ENCODE data around the gene USP4.

The USP4 gene

DNA sequence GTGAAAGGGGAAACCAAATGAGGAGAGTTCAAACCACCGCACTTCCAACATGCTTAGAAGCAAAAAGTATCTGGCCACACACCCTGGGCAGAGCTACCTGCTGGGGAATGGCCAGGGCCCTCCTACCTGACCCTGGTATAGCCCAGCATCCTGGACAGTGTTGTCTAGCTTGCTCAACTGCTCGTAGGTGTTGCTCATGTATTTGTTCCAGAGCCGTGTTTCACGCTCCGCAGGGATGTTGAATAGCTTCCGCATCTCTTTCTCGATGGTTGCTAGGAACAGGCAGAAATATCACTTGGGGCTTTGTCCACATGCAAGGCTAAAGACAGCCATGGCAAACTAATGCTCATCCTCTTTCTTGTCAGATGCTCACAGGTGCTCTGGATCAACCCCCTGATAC, 15.1 kb downstream of the USP4 start:
- Histone ChIP-seq H3K27ac (ENCODE audit: extremely low read depth, low read depth, low read length) (no peak overlapping the region), H3K4me1 (ENCODE audit: control insufficient read depth, insufficient read depth, low read length) (no peaks in the 10 kb centered on the region), H3K4me3 (ENCODE audit: low read depth, low read length) (no peak overlapping the region), H3K36me3 (ENCODE audit: control insufficient read depth in 2 of 2, insufficient read depth in 1 of 2, low read length in 2 of 2) (peaks cover 10 to 78% of the 10 kb centered on the region in 2 experiments; a peak in 2 of 3 replicates), H3K9me3 (ENCODE audit: control insufficient read depth, insufficient read depth, low read depth, low read length) (no peaks in the 10 kb centered on the region)
- ChIA-PET CTCF (interaction anchor here (0.6 kb wide), 1 partner anchor 301 kb away, joined by 3 read pairs; no protein-coding TSS in a partner anchor), POLR2A (no interaction called here)
- no peak for TF ChIP-seq ZNF510 (tag by site-specific recombination; IDR thresholded peaks at IDR 0.05; ENCODE audit: insufficient replicate concordance)
- TF ChIP-seq, protein P1, sequence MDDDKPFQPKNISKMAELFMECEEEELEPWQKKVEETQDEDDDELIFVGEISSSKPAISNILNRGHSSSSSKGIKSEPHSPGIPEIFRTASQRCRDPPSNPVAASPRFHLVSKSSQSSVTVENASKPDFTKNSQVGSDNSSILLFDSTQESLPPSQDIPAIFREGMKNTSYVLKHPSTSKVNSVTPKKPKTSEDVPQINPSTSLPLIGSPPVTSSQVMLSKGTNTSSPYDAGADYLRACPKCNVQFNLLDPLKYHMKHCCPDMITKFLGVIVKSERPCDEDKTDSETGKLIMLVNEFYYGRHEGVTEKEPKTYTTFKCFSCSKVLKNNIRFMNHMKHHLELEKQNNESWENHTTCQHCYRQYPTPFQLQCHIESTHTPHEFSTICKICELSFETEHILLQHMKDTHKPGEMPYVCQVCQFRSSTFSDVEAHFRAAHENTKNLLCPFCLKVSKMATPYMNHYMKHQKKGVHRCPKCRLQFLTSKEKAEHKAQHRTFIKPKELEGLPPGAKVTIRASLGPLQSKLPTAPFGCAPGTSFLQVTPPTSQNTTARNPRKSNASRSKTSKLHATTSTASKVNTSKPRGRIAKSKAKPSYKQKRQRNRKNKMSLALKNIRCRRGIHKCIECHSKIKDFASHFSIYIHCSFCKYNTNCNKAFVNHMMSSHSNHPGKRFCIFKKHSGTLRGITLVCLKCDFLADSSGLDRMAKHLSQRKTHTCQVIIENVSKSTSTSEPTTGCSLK (tag by site-specific recombination; IDR thresholded peaks at IDR 0.05): no peak
- TF ChIP-seq ZNF248 (tag by site-specific recombination; IDR thresholded peaks at IDR 0.05): no peak
- TF ChIP-seq, protein P2, sequence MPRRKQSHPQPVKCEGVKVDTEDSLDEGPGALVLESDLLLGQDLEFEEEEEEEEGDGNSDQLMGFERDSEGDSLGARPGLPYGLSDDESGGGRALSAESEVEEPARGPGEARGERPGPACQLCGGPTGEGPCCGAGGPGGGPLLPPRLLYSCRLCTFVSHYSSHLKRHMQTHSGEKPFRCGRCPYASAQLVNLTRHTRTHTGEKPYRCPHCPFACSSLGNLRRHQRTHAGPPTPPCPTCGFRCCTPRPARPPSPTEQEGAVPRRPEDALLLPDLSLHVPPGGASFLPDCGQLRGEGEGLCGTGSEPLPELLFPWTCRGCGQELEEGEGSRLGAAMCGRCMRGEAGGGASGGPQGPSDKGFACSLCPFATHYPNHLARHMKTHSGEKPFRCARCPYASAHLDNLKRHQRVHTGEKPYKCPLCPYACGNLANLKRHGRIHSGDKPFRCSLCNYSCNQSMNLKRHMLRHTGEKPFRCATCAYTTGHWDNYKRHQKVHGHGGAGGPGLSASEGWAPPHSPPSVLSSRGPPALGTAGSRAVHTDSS (tag by site-specific recombination; IDR thresholded peaks at IDR 0.05): no peak

DNA sequence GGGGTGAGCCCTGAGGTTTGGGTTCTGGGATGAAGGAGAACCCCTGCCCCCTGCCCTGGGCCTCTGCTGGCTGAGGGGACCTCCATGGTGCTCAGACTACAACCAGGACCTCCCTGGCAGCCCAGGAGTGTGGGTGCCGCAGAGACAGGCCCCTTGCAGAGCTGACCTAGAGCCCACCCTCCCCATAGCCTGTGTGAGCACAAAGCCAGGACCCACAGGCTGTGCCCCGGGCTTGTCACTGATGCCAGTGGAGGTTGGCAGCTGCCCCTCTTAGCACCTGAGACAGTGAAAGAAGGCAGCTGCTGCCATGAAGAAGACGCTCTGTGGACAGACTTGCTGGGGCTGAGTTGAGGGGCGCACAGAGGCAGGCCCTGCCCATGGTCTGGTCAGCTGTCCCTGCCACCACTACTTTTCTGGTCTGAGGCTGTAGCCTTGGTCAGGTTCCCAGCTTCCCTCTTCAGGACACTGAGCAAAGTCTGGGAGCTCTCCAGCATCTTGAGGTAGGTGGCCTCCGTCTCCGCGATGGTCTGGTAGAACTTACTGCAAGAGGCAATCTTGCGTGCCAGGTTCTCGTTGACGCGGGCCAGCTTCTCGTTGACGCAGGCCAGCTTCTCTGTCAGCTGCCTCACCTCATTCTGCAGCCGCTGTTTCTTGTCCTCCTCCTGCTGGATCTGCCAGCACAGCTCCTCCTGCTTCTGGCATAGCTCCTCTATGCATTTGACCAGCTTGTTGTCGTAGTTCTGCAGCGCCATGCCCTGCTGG, 23.0 kb downstream of the USP4 start:
- H3K36me3 ChIP-seq (ENCODE audit: control insufficient read depth in 2 of 2, insufficient read depth in 1 of 2, low read length in 2 of 2): peaks cover 3 to 54% of the 10 kb centered on the region in 2 experiments; a peak in 2 of 3 replicates
- ChIA-PET CTCF (interaction anchor here (0.6 kb wide), 1 partner anchor 210 kb away, joined by 4 read pairs; no protein-coding TSS in a partner anchor), POLR2A (no interaction called here)
- H3K27ac ChIP-seq (ENCODE audit: extremely low read depth, low read depth, low read length): no peak overlapping the region
- H3K9me3 ChIP-seq (ENCODE audit: control insufficient read depth, insufficient read depth, low read depth, low read length): no peaks in the 10 kb centered on the region
- no peak overlapping the region for H3K4me3 ChIP-seq (ENCODE audit: low read depth, low read length)
- no peaks in the 10 kb centered on the region for H3K4me1 ChIP-seq (ENCODE audit: control insufficient read depth, insufficient read depth, low read length)
- TF ChIP-seq, protein P3, sequence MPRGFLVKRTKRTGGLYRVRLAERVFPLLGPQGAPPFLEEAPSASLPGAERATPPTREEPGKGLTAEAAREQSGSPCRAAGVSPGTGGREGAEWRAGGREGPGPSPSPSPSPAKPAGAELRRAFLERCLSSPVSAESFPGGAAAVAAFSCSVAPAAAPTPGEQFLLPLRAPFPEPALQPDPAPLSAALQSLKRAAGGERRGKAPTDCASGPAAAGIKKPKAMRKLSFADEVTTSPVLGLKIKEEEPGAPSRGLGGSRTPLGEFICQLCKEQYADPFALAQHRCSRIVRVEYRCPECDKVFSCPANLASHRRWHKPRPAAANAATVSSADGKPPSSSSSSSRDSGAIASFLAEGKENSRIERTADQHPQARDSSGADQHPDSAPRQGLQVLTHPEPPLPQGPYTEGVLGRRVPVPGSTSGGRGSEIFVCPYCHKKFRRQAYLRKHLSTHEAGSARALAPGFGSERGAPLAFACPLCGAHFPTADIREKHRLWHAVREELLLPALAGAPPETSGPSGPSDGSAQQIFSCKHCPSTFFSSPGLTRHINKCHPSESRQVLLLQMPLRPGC (tag by site-specific recombination; IDR thresholded peaks at IDR 0.05): no peak
- TF ChIP-seq, protein P4, sequence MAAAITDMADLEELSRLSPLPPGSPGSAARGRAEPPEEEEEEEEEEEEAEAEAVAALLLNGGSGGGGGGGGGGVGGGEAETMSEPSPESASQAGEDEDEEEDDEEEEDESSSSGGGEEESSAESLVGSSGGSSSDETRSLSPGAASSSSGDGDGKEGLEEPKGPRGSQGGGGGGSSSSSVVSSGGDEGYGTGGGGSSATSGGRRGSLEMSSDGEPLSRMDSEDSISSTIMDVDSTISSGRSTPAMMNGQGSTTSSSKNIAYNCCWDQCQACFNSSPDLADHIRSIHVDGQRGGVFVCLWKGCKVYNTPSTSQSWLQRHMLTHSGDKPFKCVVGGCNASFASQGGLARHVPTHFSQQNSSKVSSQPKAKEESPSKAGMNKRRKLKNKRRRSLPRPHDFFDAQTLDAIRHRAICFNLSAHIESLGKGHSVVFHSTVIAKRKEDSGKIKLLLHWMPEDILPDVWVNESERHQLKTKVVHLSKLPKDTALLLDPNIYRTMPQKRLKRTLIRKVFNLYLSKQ (tag by site-specific recombination; IDR thresholded peaks at IDR 0.05; ENCODE audit: borderline replicate concordance): no peak
- TF ChIP-seq, protein P5, sequence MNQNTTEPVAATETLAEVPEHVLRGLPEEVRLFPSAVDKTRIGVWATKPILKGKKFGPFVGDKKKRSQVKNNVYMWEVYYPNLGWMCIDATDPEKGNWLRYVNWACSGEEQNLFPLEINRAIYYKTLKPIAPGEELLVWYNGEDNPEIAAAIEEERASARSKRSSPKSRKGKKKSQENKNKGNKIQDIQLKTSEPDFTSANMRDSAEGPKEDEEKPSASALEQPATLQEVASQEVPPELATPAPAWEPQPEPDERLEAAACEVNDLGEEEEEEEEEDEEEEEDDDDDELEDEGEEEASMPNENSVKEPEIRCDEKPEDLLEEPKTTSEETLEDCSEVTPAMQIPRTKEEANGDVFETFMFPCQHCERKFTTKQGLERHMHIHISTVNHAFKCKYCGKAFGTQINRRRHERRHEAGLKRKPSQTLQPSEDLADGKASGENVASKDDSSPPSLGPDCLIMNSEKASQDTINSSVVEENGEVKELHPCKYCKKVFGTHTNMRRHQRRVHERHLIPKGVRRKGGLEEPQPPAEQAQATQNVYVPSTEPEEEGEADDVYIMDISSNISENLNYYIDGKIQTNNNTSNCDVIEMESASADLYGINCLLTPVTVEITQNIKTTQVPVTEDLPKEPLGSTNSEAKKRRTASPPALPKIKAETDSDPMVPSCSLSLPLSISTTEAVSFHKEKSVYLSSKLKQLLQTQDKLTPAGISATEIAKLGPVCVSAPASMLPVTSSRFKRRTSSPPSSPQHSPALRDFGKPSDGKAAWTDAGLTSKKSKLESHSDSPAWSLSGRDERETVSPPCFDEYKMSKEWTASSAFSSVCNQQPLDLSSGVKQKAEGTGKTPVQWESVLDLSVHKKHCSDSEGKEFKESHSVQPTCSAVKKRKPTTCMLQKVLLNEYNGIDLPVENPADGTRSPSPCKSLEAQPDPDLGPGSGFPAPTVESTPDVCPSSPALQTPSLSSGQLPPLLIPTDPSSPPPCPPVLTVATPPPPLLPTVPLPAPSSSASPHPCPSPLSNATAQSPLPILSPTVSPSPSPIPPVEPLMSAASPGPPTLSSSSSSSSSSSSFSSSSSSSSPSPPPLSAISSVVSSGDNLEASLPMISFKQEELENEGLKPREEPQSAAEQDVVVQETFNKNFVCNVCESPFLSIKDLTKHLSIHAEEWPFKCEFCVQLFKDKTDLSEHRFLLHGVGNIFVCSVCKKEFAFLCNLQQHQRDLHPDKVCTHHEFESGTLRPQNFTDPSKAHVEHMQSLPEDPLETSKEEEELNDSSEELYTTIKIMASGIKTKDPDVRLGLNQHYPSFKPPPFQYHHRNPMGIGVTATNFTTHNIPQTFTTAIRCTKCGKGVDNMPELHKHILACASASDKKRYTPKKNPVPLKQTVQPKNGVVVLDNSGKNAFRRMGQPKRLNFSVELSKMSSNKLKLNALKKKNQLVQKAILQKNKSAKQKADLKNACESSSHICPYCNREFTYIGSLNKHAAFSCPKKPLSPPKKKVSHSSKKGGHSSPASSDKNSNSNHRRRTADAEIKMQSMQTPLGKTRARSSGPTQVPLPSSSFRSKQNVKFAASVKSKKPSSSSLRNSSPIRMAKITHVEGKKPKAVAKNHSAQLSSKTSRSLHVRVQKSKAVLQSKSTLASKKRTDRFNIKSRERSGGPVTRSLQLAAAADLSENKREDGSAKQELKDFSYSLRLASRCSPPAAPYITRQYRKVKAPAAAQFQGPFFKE (tag by site-specific recombination; IDR thresholded peaks at IDR 0.05; ENCODE audit: borderline replicate concordance): no peak
- TF ChIP-seq OVOL3 (tag by site-specific recombination; IDR thresholded peaks at IDR 0.05) (no peak), ZNF792 (tag by site-specific recombination; IDR thresholded peaks at IDR 0.05) (no peak), RBAK (tag by site-specific recombination; IDR thresholded peaks at IDR 0.05) (no peak), ZNF529 (tag by site-specific recombination; IDR thresholded peaks at IDR 0.05; ENCODE audit: insufficient replicate concordance) (no peak), ZNF19 (tag by site-specific recombination; IDR thresholded peaks at IDR 0.05; ENCODE audit: low read depth) (no peak), FEZF1 (tag by site-specific recombination; IDR thresholded peaks at IDR 0.05) (no peak), ZNF776 (tag by site-specific recombination; IDR thresholded peaks at IDR 0.05; ENCODE audit: borderline replicate concordance) (no peak), ZNF747 (tag by site-specific recombination; IDR thresholded peaks at IDR 0.05) (no peak), ZNF112 (tag by site-specific recombination; IDR thresholded peaks at IDR 0.05) (no peak), ZNF157 (tag by site-specific recombination; IDR thresholded peaks at IDR 0.05) (no peak), ZNF843 (tag by site-specific recombination; IDR thresholded peaks at IDR 0.05) (no peak)
- TF ChIP-seq, protein P6, sequence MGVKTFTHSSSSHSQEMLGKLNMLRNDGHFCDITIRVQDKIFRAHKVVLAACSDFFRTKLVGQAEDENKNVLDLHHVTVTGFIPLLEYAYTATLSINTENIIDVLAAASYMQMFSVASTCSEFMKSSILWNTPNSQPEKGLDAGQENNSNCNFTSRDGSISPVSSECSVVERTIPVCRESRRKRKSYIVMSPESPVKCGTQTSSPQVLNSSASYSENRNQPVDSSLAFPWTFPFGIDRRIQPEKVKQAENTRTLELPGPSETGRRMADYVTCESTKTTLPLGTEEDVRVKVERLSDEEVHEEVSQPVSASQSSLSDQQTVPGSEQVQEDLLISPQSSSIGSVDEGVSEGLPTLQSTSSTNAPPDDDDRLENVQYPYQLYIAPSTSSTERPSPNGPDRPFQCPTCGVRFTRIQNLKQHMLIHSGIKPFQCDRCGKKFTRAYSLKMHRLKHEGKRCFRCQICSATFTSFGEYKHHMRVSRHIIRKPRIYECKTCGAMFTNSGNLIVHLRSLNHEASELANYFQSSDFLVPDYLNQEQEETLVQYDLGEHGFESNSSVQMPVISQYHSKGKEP (tag by site-specific recombination; IDR thresholded peaks at IDR 0.05): no peak
